Neural cell (in vitro differentiated cells): ENCODE measurements around the gene FAM117B. TPM values are rescaled to one million over a fixed set of nuclear protein-coding genes. Genes with fewer than 3 reads are reported as not detected.

Source experiments
- H2AFZ ChIP-seq: fragments of 200-600, 300-800 bp; sonication (generic), shearing (Covaris generic); 2 replicates; pipeline ENCODE4 v1.6.0; 2014; ENCODE audit warnings: low read depth, mild to moderate bottlenecking, antibody characterized with exemption, low read length, moderate library complexity
- H3F3A ChIP-seq: fragments of 200-600 bp; shearing (Covaris generic); 2 replicates; pipeline ENCODE4 v1.6.1; 2016; ENCODE audit warnings: mild to moderate bottlenecking, moderate library complexity, mixed read lengths, antibody characterized with exemption, low read length; ENCODE audit not compliant: insufficient read depth, poor library complexity, severe bottlenecking
- H3K27ac ChIP-seq: fragments of 200-600, 300-800 bp; sonication (generic), shearing (Covaris generic); 2 replicates; pipeline ENCODE4 v1.5.1; 2014; ENCODE audit warnings: mild to moderate bottlenecking, low read length, moderate library complexity
- H3K27me3 ChIP-seq: fragments of 300-800, 200-600 bp; sonication (generic), shearing (Covaris generic); 2 replicates; pipeline ENCODE4 v1.6.0; 2014; ENCODE audit warnings: mild to moderate bottlenecking, low read depth, low read length, moderate library complexity; ENCODE audit not compliant: insufficient read depth
- H3K36me3 ChIP-seq: fragments of 300-800, 200-600 bp; sonication (generic), shearing (Covaris generic); 2 replicates; pipeline ENCODE4 v1.5.1; 2014; ENCODE audit warnings: mild to moderate bottlenecking, antibody characterized with exemption, low read length, moderate library complexity; ENCODE audit not compliant: insufficient read depth
- H3K4me2 ChIP-seq: fragments of 300-800, 200-600 bp; sonication (generic), shearing (Covaris generic); 2 replicates; pipeline ENCODE4 v1.6.0; 2014; ENCODE audit warnings: mild to moderate bottlenecking, low read length
- H3K4me3 ChIP-seq: fragments of 300-800, 200-600 bp; sonication (generic), shearing (Covaris generic); 2 replicates; pipeline ENCODE4 v1.5.1; 2014; ENCODE audit warnings: mild to moderate bottlenecking, low read length, moderate library complexity
- H3K79me2 ChIP-seq: fragments of 200-600 bp; shearing (Covaris generic); replicated peaks from 2 replicates; pipeline ENCODE4 v1.6.0; 2014; ENCODE audit warnings: mild to moderate bottlenecking, low read length, moderate library complexity; ENCODE audit not compliant: insufficient read depth
- H3K9ac ChIP-seq: fragments of 300-800, 200-600 bp; sonication (generic), shearing (Covaris generic); 2 replicates; pipeline ENCODE4 v1.6.1; 2016; ENCODE audit warnings: mild to moderate bottlenecking, low read length, mixed read lengths
- H3K9me2 ChIP-seq: fragments of 200-600 bp; shearing (Covaris generic); 2 replicates; pipeline ENCODE4 v1.6.1; 2016; ENCODE audit warnings: mild to moderate bottlenecking, low read length, mixed read lengths; ENCODE audit not compliant: insufficient read depth
- H3K9me3 ChIP-seq: fragments of 200-600, 300-800 bp; sonication (generic), shearing (Covaris generic); 2 replicates; pipeline ENCODE4 v1.6.1; 2016; ENCODE audit warnings: mild to moderate bottlenecking, mixed run types, low read length, moderate library complexity, mixed read lengths
- H4K20me1 ChIP-seq: fragments of 200-600 bp; shearing (Covaris generic); 2 replicates; pipeline ENCODE4 v1.6.1; 2016; ENCODE audit warnings: mild to moderate bottlenecking, mixed run types; ENCODE audit not compliant: insufficient read depth
- EP300 ChIP-seq: fragments of 450-650 bp; conservative IDR thresholded peaks from 2 replicates; pipeline ENCODE4 v1.6.1; 2014; ENCODE audit warnings: antibody characterized with exemption, mild to moderate bottlenecking, moderate library complexity; ENCODE audit not compliant: poor library complexity, severe bottlenecking
- EZH2 ChIP-seq: fragments of 200-600, 300-800 bp; shearing (Covaris generic), sonication (generic); IDR thresholded peaks from 2 replicates; pipeline ENCODE4 v1.6.1; 2014; ENCODE audit warnings: antibody characterized with exemption, low read length, borderline replicate concordance, mild to moderate bottlenecking; ENCODE audit not compliant: insufficient read depth, poor library complexity, severe bottlenecking
- MXI1 ChIP-seq: fragments of 450-650 bp; conservative IDR thresholded peaks from 2 replicates; pipeline ENCODE4 v1.6.1; 2014; ENCODE audit warnings: antibody characterized with exemption, mild to moderate bottlenecking; ENCODE audit not compliant: poor library complexity, severe bottlenecking
- POLR2AphosphoS5 ChIP-seq: IDR thresholded peaks from 2 replicates; pipeline ENCODE4 v1.6.1; 2012
- RAD21 ChIP-seq: fragments of 450-650 bp; conservative IDR thresholded peaks from 2 replicates; pipeline ENCODE4 v1.6.1; 2014; ENCODE audit warnings: antibody characterized with exemption, mild to moderate bottlenecking, moderate library complexity
- SMC3 ChIP-seq: fragments of 450-650 bp; conservative IDR thresholded peaks from 2 replicates; pipeline ENCODE4 v1.6.1; 2014; ENCODE audit warnings: antibody characterized with exemption, mild to moderate bottlenecking, moderate library complexity; ENCODE audit not compliant: poor library complexity
- TAF1 ChIP-seq: IDR thresholded peaks from 2 replicates; pipeline ENCODE4 v1.6.1; 2012; ENCODE audit warnings: low read depth
- polyA plus RNA-seq: library from polyadenylated mRNA; depleted of rRNA; stranded (reverse); fragments of >200 nt; gene quantifications from 2 replicates; pipeline ENCODE4 v1.2.3, GENCODE V29; 2014
- TF ChIP-seq, protein P1 (sequence below): IDR thresholded peaks from 2 replicates; pipeline ENCODE4 v1.6.1; 2012; ENCODE audit warnings: borderline replicate concordance
- TF ChIP-seq, protein P2 (sequence below): fragments of 450-650 bp; IDR thresholded peaks from 2 replicates; pipeline ENCODE4 v1.5.1; 2014; ENCODE audit warnings: antibody characterized with exemption, mild to moderate bottlenecking, moderate library complexity; ENCODE audit not compliant: poor library complexity, severe bottlenecking

FAM117B gene
- polyA plus RNA-seq, 1 donor from 2014 or later = 32.9 TPM

DNA sequence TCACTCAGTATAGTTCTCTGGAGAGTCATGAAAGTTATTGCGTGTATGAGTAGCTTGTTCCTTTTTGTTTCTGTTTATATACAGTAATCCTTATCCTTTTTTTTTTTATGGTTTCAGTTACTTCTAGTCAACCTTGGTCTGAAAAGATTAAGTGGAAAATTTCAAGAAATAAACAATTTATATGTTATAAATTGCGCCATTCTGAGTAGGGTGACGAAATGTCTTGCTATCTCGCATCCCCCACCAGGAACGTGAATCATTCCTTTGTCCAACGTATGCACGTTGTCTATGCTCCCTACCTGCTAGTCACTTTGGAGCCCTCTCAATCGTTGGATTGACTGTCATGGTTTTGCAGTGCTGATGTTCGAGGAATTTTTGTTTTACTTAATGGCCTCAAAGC, 60.4 kb downstream of the FAM117B start:
- no peaks in the 10 kb centered on the region for H3F3A ChIP-seq
- no peak overlapping the region for H3K27ac ChIP-seq
- H2AFZ ChIP-seq = no peak overlapping the region
- no peak overlapping the region for H3K4me3 ChIP-seq
- no peaks in the 10 kb centered on the region for H3K9me3 ChIP-seq
- H3K36me3 ChIP-seq = no peaks in the 10 kb centered on the region
- H3K9me2 ChIP-seq = no peaks in the 10 kb centered on the region
- no peaks in the 10 kb centered on the region for H4K20me1 ChIP-seq
- H3K79me2 ChIP-seq = peaks cover 33% of the 10 kb centered on the region
- H3K9ac ChIP-seq = no peak overlapping the region
- no peak overlapping the region for H3K4me2 ChIP-seq
- no peaks in the 10 kb centered on the region for H3K27me3 ChIP-seq
- TF ChIP-seq MXI1 (no peak), EZH2 (no peak)

DNA sequence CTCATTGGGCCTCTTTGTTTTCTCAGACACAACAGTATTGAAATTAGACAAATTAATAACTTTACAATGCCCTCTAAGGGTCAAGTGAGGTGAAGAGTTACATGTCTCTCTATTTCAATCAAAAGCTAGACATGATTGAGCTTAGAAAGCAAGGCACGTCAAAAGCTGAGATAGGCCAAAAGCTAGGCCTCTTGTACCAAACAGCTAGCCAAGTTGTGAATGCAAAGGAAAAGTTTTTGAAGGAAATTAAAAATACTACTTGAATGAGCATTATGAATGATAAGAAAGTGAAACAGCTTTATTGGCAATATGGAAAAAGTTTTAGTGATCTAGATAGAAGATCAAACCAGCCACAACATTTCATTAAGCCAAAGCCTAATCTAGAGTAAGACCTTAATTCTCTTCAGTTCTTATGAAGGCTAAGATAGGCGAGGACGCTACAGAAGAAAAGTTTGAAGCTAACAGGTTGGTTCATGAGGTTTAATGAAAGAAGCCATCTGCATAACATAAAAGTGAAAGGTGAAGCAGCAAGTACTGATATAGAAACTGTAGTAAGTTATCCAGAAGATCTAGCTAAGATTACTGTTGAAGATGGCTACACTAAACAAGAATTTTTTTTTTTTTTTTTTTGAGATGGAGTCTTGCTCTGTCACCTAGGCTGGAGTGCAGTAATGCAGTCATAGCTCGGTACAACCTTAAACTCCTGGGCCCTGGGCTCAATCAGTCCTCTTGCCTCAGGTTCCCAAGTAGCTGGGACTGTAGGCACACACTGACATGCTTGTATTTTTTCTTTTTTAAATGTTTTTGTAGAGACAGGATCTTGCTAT, 65.5 kb downstream of the FAM117B start:
- Histone ChIP-seq H3K9me2 (no peaks in the 10 kb centered on the region), H3K9me3 (no peaks in the 10 kb centered on the region), H4K20me1 (no peaks in the 10 kb centered on the region), H3K4me2 (no peak overlapping the region), H3K27me3 (no peaks in the 10 kb centered on the region), H3K36me3 (no peaks in the 10 kb centered on the region), H3K9ac (no peak overlapping the region), H3K79me2 (peaks cover 15% of the 10 kb centered on the region), H3F3A (no peaks in the 10 kb centered on the region), H3K27ac (no peak overlapping the region), H3K4me3 (no peak overlapping the region), H2AFZ (no peak overlapping the region)
- TF ChIP-seq EP300 = no peak
- TF ChIP-seq TAF1 = no peak
- TF ChIP-seq, protein P1, sequence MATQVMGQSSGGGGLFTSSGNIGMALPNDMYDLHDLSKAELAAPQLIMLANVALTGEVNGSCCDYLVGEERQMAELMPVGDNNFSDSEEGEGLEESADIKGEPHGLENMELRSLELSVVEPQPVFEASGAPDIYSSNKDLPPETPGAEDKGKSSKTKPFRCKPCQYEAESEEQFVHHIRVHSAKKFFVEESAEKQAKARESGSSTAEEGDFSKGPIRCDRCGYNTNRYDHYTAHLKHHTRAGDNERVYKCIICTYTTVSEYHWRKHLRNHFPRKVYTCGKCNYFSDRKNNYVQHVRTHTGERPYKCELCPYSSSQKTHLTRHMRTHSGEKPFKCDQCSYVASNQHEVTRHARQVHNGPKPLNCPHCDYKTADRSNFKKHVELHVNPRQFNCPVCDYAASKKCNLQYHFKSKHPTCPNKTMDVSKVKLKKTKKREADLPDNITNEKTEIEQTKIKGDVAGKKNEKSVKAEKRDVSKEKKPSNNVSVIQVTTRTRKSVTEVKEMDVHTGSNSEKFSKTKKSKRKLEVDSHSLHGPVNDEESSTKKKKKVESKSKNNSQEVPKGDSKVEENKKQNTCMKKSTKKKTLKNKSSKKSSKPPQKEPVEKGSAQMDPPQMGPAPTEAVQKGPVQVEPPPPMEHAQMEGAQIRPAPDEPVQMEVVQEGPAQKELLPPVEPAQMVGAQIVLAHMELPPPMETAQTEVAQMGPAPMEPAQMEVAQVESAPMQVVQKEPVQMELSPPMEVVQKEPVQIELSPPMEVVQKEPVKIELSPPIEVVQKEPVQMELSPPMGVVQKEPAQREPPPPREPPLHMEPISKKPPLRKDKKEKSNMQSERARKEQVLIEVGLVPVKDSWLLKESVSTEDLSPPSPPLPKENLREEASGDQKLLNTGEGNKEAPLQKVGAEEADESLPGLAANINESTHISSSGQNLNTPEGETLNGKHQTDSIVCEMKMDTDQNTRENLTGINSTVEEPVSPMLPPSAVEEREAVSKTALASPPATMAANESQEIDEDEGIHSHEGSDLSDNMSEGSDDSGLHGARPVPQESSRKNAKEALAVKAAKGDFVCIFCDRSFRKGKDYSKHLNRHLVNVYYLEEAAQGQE = no peak
- TF ChIP-seq, protein P2, sequence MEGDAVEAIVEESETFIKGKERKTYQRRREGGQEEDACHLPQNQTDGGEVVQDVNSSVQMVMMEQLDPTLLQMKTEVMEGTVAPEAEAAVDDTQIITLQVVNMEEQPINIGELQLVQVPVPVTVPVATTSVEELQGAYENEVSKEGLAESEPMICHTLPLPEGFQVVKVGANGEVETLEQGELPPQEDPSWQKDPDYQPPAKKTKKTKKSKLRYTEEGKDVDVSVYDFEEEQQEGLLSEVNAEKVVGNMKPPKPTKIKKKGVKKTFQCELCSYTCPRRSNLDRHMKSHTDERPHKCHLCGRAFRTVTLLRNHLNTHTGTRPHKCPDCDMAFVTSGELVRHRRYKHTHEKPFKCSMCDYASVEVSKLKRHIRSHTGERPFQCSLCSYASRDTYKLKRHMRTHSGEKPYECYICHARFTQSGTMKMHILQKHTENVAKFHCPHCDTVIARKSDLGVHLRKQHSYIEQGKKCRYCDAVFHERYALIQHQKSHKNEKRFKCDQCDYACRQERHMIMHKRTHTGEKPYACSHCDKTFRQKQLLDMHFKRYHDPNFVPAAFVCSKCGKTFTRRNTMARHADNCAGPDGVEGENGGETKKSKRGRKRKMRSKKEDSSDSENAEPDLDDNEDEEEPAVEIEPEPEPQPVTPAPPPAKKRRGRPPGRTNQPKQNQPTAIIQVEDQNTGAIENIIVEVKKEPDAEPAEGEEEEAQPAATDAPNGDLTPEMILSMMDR = no peak
- TF ChIP-seq MXI1 = no peak
- TF ChIP-seq EZH2 = no peak
- no peak for TF ChIP-seq SMC3
- no peak for TF ChIP-seq POLR2AphosphoS5
- TF ChIP-seq RAD21 = no peak
